GM21367 (cell line): ENCODE results near the gene THEM4.
"Not testable (repeated sequence)": the region's sequence is repeated elsewhere in the genome, so short reads cannot be mapped to it uniquely, and the experiment has no call there.

ENCODE experiments used
- ATAC-seq: cut with Tn5 transposase; IDR thresholded peaks from one replicate; pipeline ENCODE4 v1.9.1; 2021; ENCODE audit not compliant: unreplicated experiment

Gene THEM4

DNA sequence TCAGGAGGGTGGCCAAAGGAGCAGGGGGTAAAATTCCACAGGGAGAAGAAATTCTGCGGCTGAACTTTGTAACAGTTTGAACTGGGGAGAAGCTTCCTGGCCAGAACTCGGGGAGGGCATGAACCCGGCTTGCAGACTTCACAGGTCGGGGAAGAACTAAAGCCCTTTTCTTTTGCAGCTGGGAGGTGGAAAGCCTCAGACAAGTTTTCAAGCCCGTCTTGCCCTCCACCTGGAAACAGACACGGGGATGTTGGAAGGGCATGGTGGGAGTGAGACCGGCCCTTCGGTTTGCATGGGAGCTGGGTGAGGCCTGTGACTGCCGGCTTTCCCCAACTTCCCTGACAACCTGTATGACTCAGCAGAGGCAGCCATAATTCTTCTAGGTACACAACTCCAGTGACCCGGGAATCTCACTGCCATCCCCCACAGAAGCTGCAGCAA, 11.3 kb downstream of the THEM4 start:
- no peak for ATAC-seq

DNA sequence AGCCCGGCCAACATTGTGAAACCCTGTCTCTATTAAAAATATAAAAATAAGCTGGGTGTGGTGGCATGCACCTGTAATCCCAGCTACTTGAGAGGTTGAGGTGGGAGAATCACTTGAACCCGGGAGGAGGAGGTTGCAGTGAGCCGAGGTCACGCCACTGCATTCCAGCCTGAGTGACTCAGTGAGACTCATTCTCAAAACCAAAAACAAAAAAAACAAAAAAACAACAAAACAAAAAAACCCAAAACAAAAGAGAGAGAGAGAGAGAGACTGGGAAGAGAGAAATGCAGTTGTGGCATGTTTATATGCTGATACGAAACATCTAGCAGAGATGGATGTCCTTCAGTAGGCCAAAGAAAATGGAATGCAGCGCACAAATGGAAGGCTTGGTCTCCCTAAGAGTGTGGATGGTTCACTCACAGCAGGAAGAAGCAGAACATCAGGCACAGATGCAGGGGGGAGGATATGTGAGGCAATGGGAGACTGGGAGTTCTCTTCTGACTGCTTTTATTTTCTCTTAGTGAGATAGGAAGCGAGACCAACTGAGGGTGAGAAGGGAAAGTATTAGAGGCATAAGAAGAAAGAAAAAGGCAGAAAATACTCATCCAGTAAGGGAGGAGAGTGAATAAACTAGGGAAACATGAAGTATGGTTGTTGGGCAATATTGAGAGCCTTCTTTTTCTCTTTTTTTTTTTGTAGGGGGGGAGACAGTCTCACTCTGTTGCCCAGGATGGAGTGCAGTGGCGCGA, 16.0 kb downstream of the THEM4 start:
- no peak for ATAC-seq

DNA sequence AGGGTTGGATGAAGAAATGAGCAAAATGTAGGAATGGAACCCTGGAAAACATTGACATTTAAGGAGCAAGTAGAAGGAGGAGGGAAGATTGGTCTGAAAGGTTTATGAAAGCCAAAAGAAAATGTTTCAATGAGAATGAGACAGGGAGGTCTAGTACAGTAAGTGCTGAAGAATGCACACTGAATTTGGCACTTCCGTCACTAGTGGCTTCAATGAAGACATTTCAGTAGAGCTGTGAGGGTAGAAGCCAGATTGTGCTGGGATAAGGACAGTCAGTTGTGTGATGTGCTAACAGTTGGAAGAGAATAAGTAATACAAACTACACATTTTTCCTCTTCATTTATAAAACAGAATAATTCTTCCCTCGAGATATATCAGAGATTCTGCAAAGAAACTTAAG, 17.1 kb downstream of the THEM4 start:
- no peak for ATAC-seq

DNA sequence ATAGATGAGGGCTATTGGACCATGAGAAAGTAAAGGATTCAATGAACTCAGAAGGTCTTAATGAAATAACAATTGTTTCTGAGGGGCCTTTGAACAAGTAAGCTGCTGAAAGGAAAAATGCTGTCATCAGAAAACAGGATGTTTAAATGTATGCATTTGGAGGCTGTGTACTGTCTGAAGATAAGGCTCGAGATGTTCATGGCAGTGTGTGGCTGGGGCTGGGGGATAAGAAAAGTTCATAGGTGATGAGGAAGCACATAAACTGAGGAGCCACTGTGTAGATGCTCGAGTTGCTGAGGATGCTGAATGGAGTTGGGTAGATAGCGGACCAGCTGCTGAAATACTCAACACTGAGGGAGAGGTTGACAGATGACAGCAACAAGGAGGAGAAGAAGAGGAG, 17.8 kb downstream of the THEM4 start:
- ATAC-seq: no peak

DNA sequence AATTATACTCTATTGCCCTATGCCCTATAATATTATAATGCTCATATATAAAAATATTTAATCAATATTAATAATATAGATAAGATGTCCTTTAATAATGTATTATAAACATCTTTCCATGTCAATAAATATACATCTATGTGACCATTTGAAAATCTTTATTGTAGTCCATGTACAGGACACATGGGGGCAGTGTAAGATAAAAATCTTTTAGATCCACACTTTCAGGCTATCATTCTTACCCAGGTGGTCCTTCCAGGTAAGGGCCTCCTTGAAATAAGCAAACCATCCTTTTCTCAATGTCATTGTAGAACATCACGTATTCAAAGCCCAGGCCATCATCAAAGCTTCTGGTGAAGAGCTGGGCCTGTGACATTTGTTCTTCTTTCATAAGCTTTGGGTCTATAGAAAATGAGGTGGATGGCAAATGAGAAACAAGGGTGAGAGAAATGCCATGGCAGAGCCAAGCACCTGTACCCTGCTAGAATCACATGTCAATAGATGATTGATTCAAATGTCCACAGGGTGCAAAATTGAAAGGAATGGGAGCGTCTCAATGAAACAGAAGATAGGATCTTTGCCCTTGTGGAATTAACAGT, 20.2 kb downstream of the THEM4 start:
- ATAC-seq: no peak

DNA sequence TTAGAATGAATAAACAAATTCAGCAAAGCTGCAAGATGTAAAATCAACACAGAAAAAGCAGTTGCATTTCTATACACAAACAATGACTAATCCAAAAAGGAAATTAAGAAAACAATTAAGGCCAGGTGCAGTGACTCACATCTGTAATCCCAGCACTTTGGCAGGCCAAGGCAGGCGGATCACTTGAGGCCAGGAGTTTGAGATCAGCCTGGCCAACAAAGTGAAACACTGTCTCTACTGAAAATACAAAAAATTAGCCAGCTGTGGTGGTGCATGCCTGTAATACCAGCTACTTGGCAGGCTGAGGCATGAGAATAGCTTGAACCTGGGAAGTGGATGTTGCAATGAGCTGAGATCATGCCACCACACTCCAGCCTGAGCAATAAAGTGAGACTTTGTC, 22.3 kb downstream of the THEM4 start:
- ATAC-seq: no peak

DNA sequence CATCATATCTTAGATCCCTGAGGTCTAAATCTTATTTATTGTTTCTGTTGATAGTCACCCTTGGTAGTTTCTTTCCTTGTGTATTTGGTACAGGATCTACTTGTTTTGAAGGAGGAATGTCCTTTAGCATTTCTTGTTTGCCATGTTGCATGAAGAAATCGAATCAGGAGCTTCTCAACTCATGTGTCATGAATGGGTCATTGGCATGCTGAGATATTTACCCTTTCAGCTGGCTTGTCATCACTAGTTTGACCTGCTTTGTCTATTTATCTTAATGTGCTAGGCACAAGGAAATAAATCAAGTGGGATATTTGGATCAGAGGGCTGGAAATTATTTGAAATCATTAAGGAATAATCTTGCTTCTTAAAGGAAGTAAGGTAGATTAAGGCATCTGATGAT, 23.8 kb downstream of the THEM4 start:
- ATAC-seq: no peak

DNA sequence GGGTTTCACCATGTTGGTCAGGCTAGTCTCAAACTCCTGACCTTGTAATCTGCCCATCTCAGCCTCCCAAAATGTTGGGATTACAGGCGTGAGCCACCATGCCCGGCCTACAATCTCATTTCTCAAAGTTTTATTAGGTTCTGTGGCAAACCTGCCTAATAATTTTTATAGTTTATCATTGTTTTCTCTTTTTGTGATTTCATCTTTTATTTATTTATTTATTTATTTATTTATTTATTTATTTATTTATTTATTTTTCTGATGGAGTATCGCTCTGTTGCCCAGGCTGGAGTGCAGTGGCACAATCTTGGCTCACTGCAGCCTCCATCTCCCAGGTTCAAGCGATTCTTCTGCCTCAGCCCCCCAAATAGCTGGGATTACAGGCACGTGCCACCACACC, 24.4 kb downstream of the THEM4 start:
- not testable (repeated sequence) for ATAC-seq

DNA sequence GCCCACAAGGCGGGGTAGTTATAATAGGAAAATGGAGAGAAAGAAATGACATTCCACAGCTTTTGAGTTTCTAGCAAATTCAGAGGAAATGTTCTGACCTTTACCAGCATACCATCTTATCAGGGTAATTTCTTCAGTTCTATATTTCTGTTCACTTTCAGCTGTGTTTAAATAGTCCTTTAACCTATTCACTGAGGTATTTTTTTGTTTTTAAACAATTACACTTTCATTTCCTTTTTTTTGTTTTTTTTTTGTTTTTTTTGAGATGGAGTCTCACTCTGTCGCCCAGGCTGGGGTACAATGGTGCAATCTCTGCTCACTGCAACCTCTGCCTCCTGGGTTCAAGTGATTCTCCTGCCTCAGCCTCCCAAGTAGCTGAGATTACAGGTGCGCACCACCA, 24.9 kb downstream of the THEM4 start:
- not testable (repeated sequence) for ATAC-seq

DNA sequence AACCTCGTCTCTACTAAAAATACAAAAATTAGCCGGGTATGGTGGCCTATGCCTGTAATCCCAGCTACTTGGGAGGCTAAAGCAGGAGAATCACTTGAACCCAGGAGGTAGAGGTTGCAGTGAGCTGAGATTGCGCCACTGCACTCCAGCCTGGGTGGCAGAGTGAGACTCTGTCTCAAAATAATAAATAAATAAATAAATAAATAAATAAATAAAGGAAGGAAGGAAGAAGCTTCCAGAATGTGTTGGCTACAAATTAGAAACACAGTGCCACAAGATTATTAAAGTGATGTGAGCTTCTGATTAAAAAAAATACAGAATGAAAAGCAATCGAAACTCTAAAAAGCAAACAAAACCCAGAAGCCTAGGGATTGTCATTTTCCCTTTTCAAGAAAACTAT, 25.4 kb downstream of the THEM4 start:
- not testable (repeated sequence) for ATAC-seq

DNA sequence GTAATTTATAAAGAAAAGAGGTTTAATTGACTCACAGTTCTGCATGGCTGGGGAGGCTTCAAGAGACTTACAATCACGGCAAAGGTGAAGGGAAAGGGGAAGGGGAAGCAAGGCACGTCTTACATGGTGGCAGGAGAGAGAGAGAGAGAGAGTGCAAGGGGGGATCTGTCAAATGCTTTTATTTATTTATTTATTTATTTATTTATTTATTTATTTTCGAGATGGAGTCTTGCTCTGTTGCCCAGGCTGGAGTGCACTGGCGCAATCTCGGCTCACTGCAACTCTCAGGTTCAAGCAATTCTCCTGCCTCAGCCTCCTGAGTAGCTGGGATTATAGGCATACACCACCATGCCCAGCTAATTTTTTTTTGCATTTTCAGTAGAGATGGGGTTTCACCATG, 26.4 kb downstream of the THEM4 start:
- not testable (repeated sequence) for ATAC-seq

DNA sequence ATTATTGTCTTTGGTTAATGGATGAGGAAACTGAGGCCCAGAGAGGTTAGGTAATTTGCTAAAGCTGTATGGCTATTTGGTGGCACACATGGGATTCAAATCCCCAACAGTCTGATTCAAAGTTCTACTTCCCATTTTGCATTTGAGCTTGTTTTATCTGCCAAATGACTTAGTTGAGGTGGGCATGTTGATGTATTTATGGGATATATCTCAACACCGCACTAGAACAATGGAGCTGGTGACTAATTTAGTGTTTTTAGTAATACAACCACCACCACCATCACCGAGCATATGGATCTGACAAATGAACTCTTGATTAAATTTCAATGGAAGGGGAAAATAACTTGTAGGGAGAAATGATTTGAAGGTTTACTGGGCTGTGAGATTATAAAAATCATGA, 26.8 kb downstream of the THEM4 start:
- no peak for ATAC-seq

DNA sequence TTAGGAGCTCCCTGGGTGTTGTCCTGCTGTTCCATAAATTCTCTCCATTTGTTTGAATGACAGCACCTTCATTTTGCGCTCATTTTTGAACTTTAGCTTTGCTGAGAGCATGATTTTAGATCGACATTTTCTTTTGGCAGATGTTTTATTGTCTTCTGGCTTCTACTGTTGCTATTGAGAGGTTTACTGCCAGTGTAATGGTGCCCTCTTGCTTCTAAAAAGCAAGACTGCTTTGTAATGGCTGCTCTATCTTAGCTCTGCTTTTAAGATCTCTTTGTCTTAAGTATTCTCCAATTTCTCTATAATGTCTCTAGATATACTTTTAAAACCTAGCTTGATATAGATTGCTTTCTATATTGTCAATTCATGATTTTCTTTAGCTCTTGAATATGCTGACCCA, 27.8 kb downstream of the THEM4 start:
- ATAC-seq: no peak

DNA sequence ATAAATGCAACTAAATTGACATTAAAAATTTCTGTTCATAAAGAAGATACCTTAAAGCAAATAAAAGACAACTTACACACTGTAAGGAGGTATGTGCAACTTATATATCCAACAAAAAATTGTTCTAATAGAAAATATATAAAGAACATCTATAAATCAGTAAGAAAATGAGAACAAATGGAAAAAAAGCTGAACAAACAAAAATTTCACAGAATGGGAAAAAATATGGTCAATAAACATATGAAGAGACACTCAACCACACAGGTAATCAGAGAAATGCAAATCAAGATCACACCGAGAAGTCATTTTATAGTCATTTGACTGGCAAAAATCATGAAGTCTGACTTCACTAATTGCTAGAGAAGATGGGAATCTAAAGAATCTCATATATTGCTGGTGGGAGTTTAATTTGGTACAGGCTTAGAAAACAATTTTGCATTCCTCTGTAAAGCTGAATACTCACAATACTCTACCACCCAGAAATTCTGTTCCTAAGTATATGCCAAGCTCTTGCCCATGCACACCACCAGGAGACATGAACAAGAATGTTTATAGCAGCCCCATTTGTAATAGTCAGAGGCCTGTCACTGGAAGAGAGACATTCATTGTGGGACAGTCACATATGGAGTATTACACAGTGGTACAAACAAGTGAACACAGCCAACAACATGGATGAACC, 33.8 kb downstream of the THEM4 start:
- no peak for ATAC-seq

DNA sequence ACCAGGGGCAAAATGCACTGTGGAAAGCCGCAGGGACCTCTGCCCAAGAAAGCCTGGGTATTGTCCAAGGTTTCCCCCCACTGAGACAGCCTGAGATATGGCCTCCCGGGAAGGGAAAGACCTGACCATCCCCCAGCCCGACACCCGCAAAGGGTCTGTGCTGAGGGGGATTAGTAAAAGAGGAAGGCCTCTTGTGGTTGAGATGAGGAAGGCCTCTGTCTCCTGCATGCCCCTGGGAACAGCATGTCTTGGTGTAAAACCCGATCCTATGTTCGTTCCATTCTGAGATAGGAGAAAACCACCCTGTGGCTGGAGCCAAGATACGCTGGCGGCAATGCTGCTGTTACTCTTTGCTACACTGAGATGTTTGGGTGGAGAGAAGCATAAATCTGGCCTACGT, 36.5 kb downstream of the THEM4 start:
- not testable (repeated sequence) for ATAC-seq

DNA sequence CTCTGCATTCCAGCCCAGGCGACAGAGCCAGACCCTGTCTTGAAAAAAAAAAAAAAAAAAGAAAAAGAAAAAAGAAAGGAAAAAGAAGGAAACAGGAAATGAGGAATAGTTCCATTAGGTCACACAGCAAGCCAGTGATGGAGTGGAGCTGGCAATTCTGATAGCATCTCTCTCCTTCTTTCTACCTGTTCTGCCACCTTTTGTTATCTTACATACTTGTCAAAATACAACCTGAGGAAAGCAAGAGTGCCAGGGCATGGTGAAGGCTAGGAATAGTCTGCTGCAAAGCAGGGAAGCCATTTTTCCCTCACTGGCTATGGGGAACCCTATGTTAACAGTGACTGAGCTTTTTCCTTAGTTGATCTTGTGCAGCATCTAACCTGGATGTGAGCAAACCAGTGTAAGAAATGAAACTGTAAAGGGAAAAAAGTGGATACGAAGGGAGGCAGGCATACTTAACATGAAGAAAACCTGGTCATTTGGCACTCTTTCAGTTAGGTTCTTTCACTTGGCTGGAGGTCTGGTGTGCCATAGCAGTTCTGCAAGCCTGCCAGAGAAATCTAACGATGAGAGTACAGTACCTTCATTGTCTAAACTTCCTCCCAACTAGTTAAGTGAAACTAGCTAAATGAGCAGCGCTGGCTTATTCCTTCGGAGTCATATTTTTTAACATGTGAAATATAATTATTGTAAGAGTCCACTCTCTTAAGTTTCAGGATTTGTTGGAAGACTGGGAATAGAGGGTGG, 37.9 kb downstream of the THEM4 start:
- no peak for ATAC-seq

DNA sequence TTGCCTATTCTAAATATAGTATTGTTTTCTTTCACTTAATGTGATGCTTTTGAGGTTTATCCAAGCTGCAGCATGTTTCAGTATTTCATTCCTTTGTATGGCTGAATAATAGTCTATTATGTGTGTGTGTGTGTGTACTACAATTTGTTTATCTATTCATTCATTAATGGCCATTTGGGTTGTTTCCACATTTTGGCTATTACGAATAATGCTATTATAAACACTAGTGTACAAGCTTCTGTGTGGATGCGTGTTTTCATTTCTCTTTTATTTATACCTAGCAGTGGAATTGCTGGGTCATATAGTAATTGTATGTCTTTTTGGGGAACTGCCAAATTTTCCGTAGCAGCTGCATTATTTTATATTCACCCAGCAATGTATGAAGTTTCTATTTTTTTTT, 40.8 kb downstream of the THEM4 start:
- ATAC-seq: no peak

DNA sequence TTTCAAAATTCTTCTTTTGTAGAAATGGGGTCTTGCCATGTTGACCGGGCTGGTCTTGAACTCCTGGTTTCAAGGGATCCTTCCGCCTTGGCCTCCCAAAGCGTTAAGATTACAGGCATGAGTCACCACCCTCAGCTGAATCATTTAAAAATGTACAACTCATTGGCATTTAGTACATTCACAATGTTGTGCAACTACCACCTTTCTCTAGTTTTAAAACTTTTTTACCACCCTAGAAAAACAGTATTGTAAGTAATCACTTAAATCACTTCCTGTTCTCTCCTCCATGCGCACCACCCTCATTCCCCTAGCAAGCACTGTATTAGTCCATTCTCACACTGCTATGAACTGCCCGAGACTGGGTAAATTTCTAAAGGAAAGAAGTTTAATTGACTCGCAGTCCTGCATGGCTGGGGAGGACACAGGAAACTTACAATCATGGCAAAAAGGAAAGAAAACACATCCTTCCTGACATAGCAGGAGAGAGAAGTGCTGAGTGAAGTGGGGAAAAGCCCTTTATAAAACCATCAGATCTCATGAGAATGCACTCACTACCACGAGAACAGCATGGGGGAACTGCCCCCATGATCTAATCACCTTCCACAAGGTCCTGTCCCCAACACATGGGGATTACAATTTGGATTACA, 41.4 kb downstream of the THEM4 start:
- no peak for ATAC-seq

DNA sequence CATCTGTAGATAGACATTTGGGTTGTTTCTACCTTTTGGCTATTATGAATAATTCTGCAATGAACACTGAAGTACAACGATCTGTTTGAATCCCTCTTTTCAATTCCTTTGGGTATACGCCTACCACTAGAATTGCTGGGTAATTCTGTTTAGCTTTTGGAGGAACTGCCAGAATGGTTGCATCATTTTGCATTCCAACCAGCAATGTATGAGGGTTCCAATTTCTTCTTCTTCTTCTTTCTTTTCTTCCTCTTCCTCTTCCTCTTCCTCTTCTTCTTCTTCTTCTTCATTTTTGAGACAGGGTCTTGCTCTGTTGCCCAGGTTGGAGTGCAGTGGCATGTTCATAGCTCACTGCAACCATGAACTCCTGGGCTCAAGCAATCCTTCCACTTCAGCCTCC, 42.0 kb downstream of the THEM4 start:
- ATAC-seq: no peak

DNA sequence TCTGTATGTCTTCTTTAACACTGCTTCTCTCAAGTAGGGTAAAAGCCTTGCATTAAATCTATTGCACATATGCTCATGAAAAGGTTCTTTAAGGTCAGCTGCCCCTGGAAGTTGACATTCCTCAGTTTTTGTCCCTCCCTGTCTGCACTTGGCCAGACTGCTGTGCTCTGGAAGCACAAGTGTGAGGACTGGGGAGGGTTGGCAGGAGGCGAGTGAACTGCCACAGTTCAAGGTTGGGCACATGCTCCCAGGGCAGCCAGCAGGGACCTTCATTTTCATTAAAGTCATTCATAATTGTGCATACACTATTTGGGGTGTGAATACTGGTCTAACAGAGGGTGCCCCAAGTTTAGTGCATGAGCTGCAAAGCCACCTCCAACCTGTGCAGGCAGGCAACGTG, 44.9 kb downstream of the THEM4 start:
- ATAC-seq: no peak

DNA sequence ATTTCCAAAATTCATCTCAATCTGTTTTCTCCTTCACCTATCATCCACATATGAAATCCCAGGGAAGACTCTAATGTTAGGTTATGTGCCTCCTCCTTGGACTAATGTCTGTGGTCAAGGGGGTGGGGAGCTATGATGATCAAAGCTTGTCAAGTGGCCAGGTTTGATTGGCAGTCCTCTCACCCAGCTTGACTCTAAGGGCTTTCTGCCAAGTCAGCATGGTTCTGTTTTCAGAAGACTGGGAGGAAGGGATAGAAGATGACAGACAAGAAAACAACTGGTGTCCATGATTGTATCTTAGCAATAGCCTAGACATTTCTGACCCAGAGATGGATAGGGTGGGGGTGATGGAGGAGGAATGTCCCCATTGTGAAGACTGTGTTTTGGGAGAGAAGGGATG, 46.7 kb downstream of the THEM4 start:
- ATAC-seq: no peak
